Fibroblast of skin of left biceps (primary cell): ENCODE results near the gene CSTPP1.
A peak's percentile ranks its signal among the peaks of the same experiment; 100 is the strongest.

Experiments used
- DNase-seq, 2 experiments: peaks; one replicate each; pipeline ENCODE4 v3.0.0-alpha.2; 2013; ENCODE audit warnings: low read depth in 2 of 2

Gene CSTPP1

DNA sequence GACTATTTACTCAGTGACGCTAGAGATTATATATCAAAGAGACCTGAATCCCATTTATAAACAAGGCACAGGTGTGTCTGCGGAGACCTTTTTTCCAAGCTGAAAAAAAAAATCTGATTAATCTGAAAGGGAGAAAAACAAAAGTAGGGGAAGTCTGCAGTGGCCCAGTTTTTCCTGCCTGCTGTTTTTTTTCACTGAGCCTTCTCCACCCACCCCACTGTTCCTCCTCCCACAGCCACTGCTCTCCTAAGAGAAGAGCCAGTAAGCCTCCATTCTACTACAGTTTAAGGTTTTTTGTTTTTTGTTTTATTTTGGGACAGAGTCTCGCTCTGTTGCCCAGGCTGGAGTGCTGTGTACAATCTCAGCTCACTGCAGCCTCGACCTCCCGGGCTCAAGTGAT lies 221.7 kb downstream of the CSTPP1 start:
- no peak for DNase-seq

DNA sequence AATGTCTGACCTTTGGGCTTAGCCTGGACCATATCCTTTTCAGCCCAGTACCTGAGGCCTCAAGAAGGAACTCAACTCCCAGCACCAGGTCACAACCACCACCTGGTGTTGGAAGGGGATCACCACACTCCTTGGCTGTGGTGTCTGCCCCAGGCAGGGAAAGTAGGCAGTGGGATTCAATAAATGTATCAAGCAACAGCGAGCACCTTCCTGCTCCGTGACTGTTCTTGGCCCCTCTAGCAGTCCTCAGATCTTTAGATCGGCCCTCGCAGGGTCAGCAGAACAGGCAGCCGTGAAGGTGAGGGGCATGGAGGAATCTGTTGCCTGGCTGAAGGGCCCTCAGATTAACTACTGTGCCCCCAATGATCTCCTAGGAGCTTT lies 224.2 kb downstream of the CSTPP1 start:
- DNase-seq = no peak

DNA sequence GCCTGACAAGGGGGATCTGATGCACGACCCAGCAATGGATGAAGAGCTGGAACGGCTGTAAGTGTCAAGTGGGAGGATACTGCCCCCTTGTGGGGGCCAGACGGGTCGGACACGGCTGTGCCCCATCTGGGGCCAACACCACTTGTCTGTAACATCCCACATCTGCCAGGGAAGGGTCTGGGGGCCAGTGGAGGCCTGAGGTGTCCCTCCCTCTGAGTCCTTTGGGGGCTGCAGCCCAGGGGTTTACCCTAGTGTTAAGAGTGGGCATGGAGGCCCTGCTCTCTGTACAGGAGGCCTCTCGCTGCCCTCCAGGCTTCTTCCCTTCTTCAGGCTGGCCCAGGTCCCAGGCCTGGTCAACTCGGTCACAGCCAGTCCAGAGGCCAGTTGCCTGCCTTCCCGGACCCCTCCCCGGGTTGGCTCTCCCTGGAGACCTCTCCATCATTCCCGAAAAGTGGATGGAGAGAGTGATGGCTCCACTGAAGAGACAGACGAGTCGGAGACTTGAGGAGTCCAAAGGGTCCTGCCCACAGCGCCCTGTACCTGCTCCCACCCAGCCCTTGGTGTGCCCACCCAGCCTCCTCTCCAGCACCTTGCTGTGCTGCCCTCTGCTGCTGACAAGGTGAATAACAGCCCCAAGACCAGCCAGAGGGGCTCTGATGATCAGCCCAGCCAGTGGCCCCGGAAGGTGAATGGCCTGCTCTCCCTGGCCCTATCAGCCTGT lies 224.7 kb downstream of the CSTPP1 start:
- DNase-seq = no peak

DNA sequence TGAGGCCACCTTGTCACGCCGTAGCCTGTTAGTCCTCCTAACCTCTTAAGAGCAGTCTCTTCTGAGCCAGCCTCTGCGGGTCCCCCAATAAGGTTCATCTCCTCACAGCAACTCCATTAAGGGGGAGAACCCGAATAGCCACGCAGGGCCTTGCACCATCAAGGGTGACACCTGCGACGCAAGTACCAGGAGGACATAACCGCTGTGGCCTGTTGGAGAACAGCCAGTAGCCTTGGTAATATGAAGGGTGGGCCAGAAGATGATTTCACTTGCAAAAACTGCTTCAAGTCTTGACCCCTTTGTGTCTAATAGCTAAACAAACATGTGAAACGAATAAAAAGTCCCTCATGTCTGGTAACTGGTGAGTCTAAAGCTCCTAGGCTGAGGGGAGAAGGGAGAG lies 225.3 kb downstream of the CSTPP1 start:
- DNase-seq = no peak

DNA sequence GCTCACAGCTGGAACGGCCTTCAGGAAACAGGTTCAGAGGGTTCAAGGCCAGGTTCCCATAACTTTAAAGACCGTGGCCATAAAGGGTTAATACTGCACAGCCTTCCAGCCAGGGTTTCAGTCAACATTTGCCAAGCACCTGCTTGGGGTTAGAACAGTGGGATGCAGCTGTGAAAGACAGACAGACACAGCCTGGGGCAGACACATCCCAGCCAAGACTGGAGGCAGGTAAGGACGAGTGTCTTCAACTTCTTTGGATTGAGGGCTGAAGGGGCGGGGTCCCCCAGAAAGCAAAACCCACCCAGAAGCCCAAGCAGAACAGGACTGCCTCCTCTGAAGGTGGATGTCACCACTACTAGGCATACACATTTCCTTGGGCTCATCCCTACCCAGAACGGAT lies 225.9 kb downstream of the CSTPP1 start:
- no peak for DNase-seq

DNA sequence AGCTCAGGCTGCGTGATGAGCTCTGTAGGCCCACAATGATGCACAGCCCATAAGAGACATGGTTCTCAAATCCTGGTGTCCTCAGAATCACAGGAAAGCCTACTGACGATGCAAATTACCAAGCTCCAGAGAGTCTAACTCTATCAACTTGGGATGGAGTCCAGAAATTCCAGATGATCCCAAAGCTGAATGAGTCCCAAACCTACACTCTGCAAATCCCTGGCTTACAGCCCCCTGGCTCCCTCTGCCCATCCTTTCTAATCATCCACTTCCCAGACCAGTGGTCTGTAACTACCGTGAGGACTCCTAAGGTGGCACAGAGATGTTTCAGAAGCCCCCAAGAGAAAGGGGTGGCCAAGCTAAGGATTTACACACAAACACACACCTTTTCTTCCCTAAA lies 226.6 kb downstream of the CSTPP1 start:
- DNase-seq = no peak

DNA sequence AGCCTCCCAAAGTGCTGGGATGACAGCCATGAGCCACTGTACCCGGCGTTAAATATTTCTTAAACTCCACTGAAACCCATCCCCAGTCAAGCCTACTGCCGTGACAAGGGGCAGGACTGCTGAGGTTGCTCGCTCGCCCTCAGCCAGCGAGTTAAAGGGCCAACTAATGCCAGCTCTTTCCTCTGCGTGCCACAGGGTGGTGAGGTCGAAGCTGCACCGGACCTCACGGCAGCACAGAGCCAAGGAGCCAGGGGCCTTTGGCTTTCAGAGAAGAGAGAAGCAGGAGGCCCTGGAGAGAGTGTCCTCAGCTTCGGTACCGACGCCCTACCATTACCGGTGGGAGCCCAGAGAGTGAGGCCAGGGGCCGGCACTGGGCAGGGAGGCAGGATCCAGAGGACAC lies 227.3 kb downstream of the CSTPP1 start:
- DNase-seq = no peak

DNA sequence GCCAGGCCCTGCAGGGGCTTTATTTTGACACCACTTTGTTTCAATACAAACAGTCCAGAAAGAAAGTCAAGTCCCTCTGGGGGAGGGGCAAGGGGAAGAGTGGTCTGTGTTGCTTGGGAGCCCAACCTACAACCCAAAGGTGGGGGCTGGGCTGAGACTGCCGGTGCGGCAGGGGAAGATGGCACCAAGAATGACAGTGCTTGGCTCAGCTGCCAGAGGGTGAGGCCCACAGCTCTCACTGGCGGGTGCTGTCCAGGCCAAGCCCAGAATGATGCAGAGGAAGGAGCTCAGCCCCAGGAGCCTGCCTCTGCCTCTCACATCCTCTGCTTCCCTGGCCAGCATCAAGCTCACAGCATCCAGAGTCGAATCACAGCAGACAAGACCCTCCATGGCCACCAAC lies 227.8 kb downstream of the CSTPP1 start:
- DNase-seq = no peak

DNA sequence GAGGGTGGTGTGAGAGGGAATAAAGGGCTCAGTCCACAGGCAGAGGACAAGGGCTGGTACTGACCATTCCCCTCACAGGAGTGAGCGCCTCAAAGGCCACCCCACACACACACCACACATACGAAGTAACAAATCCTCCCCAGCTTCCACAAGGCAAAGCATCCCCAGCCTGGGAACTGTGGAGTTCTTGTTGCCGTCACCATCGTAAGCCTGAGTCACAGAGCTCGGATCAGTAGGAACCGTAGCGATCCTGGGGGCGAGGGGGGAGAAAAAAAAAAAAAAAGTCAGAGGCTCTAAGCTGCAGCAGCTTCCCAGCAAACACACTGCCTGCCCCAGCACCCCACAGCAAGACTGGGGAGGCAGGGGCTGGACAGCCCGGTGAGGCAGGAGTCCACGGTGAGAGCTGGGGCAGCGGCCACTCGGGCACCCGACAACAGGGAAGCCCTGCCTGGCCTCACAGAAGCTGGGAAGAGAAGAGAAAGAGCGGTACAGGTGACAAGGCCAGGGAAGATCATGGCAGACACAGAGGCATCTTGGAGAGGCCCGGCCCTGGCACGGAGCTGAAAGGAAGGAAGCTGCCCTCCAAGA lies 228.8 kb downstream of the CSTPP1 start:
- no peak for DNase-seq

DNA sequence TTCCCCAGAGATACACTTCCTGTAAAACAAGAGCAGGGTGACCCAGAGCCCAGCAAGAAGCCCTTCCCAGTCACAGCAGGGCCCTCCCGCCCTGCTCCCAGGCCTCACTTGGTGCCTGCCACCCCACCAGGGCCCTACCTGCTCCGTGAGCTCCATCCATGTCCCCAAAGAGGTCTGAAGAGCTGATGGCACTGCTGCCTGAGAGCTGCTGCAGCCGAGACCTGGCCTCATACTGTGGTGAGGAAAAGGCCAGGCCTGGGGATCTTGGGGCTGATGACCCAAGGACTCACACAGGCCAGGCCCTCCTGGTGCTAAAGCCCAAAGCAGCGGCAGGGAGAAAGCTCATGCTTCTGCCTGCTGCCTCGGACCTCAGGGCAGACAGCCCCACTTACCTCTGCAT lies 229.8 kb downstream of the CSTPP1 start:
- no peak for DNase-seq

DNA sequence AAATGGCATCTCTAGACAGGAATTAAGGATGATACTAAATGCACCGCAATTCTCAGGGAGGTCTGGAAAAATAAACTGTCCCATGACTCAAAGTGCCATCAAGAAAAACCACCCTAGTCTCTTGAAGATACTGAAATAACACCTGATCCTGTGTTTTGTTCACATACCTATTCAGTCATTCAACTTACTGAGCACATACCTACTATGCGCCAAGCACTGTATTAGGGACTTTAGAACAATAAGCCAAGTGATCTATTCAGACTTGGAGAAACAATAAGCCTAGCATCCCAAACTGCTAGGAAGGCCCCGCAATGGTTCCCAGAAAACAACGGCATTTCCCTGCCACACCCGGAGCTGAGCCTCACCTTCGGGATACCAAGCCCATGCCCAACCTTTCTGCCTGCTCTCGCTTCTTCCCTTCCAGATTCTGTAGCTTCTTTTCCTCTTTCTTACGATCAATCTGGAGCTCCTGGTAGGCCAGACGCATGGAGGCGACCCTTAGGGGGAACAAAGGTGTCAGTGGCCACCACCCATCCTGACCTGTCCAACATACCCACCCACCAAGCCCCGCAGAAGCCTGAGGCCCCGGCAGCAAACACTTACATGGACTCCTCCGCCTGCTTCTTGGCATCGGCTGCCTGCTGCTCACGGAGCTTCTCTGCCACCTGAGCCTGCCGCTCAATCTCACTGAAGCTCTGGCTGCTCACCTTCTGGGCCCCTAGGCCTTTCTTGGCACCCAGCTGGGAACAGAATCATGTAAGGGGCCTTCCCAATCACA lies 234.7 kb downstream of the CSTPP1 start:
- no peak for DNase-seq

DNA sequence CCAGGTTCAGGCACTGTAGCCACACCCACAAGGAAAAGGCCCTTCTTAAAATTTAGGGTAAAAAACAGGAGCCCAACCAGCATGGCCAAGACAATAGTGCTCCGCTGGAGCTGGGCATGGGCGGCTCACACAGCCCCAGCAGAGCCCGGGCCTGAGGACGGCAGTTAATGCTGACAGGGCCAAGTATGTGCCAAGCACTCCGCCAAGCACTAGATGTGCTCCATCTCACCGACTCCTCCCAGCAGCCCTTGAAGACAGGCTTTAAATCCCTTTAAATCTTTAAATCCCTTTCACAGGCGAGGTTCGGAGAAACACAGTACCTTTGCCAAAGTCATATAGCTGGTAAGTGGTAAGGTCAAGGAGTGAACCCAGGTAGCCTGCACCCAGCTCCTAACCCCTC lies 235.3 kb downstream of the CSTPP1 start:
- DNase-seq = no peak

DNA sequence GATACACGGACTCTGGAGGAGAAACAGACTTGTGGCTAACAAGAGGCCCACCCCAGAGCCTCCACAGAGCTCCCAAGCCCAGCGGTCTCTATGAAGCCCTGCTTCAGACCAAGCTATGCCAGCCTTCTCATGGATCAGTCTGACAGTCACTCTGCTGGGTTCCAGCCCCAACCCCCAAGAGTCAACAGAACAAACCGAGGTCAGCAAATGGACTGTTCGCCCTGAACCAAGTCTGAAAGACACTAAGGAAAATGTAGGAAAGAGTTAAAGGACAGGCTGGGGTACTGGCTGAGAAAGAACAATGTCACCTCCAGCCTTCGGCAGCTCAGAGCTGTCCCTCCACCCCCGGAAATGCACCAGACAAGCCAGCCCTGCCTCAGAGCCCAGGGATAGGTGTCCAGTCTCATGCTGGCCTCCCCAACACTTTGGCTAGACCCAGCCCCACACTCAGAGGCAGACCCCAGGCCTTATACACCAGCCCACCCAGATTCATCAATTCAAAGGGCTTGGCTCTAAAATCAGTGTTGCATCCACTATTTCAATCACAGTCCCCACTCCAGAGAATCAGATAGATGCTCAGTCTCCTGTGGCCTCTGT lies 236.3 kb downstream of the CSTPP1 start:
- no peak for DNase-seq

DNA sequence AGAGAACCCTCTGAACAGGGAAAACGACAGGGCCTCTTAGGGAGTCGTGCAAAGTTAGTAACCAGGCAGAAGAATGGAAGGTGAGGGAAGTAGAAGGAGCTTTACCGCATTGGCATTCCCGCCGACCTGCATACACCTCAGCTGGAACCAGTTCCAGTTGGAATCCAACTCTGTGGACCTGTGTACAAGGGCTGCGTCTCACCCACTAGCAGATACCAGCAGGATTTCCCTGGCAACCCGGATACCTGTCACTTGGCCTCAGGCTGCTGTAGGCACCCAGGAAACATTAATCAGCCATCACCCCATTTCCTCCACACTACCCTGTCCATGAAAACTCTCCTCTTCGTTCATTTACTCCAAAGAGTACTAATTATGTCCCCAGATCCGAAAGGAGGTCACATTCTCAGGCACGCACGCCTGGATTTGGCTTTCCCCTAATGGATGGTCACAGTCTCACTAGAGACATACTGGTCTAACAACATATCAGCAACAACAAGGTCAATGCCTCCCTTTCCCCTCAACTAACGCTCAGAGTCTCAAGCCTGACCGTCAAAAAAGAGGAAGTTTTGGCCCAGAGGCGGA lies 239.3 kb downstream of the CSTPP1 start:
- no peak for DNase-seq

DNA sequence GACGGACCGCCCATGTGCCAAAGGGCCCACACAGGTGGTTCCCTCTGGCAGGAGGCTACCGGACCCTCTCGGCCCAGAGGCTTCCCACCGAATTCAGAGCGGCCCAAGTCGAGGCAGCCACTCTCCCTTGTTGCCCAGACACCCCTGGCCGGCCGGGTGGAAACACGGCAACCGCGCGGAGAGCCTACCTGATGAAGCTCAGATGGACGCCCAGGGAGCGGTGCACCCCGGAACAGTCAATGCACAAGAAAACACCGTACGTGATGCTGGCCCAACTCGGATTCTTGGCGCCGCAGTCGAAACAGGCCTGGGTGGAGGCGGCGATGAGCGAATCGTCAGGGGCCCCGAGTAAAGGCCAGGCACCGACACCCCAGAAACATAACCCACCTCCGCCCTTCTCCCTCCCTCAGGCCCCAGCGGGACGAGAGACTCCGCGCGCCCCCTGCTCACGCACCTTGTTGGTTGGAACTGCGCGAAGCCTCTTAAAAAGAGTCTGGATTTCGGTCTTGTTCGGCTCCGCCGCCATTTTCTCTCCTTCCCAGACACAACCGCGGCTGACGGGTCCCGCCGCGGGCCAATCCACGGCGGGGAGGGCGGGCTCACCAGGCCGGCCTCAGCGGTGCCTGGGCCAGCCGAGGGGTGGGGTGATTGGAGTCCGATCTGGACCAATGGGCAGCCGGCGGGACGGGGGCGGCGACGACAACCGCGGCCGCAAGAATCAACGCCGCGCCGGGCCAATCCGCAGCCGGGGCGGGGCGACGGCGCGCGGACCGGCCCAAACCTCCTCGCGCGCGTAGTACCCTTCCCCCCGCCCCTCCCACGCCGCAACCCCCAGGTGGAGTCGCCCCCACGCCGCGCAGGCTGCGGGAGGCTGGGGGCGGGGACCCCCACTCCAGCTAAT lies 240.0 kb downstream of the CSTPP1 start, which contains the start of gene ARFGAP2:
Gene ARFGAP2, minus strand, starts transcription at position 552 of the 901 bp plus-strand sequence. Its CDS starts 26 bp downstream, at position 526.
- peak; percentile 84 to 87 for DNase-seq

DNA sequence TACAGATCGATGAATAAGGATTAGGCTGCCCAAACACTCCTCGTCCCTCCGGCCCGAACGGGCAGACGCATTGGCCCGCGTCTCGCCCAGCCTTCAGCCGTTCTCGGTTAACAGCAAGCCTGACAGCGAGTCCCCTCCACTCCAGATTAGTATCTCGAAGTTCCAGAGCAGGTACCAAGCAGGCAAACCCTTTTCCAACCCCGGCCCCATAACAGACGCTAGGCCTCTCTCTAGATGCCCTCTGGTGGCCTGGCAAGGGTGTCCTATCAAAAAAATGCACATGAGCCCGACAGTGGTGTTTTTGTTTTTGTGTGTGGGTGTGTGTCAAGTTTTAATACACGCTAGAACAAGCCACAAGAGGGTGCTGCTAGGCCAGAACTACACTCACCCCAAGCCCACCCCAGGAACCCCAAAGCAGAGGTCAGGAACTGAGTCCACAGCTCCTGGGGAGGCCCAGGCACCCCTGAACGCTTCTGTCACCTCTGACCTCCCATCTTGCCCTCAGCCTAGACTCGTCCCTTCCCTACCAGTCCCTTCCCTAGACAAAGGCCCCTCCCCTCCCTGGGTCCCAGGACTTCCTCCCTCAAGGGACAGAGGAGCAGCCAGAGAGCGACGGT lies 240.8 kb downstream of the CSTPP1 start:
- peak in 1 of 2 experiments; percentile 39 for DNase-seq

DNA sequence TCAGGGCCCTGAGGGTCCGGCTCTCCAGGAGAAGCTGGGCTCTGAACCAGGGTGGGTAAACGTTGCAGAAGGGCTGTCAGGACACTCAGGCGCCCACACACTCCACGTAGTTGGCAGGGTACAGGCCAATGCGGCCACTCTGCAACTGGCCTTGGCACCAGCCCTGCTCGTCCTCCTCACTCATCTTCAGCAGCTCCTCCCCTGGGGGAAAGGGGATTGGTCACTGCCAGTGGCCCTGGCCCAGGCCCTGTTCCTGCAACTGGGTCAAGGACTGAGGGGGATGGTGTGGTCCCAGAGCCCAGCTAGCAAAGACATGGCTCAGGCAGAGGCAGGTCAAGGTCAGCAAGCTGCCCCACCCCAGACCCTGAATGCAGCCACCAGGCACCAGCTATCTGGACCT lies 241.3 kb downstream of the CSTPP1 start:
- DNase-seq = no peak

DNA sequence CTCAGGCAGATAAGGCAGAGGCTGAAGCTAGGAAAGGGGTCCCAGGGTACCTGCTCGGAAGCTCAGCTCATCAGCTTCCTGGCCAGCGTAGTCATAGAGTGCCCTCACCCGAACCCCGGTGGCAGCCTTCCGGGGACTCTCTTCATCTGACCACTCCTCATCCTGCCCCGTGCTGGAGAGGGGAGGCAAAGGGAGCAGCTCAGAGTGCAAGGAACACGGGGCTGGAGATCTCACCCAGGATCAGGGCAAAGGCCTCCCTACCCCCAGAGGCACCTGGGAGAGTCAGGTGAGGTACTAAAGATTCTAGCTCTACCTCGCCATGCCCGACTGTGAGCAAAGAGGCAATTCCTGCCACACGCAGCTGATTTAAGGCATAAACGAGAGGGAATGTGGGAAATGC lies 241.8 kb downstream of the CSTPP1 start:
- DNase-seq = no peak

DNA sequence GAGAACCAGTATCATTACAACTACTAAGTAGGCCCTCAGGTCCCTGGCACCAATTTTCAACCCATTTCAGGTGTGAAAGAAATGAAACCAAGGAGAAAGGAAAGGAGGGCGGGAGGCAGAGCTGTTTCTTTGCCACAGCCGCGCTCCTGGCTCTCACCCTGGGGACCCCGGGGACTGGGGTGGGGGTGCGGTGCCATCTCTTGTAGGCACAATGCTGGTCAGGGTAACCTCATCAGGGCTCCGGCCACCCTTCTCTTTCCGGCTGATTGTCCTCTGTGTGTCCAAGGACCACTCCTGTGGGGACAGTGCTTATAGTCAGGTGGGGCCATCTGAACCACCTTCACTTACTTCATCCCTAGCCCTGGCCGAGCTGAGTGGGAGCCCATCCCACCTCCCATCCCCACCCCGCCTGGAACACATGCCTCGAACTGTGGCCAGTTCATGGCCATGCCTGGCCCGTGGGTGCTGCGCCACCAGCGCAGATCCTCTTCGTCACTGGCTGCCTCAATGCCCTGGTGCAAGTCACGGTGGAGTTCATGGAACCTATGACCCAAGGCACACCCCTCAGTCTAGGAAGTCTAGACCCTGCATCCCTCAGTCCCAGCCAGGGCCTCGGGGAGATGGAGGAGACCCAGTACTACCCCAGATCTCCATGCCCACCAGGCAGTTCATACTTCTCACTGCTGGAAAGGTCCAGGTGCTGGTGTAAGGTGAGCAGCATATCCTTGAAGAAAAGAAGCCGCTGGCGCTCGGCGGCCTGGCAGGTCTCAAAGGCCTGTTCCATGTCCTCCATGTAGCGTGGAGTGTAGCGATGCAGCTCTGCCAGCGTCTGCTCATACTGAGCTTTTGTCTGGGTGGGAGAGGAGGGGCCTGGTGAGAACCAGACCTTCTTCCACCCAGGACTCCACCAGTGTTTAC lies 242.4 kb downstream of the CSTPP1 start:
- no peak for DNase-seq

DNA sequence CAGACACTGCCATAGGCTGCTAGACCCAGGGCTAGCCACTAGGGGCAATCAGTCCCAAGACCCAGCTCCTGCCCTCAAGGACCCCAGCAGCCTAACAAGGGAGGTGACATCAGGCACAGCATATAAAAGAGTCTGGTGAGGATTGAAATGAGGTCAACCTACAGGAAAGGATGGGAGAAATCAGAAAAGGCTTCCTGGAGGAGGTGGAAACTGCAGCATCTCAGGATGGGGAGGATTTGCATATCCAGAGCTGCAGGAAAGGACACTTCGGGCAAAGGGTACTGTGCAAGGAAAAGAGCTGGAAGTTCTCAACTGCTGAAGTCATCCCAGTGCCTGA lies 243.1 kb downstream of the CSTPP1 start:
- no peak for DNase-seq
